Occipital lobe (tissue), 2 donors: ENCODE results near the gene STRN4. TPM values are rescaled to one million over a fixed set of nuclear protein-coding genes. Genes with fewer than 3 reads are reported as not detected.

Experiments used
- DNase-seq: peaks from one replicate; lab custom pipeline; 2025; lab: John Stamatoyannopoulos, UW
- total RNA-seq: library from RNA; depleted of rRNA; stranded (reverse); fragments of >200 nt; gene quantifications from one replicate; pipeline ENCODE4 v1.2.3, GENCODE V29; 2014

STRN4 gene
- total RNA-seq, 1 donor from 2014 or later = 85.2 TPM

- DNase-seq = no peak
Measured at GRCh38 chr19:46745030-46745429, 1.2 kb downstream of the STRN4 start.

- no peak for DNase-seq
Measured at GRCh38 chr19:46744005-46744691, 2.1 kb downstream of the STRN4 start.

GRCh38 chr19:46742926-46743480, 3.2 kb downstream of the STRN4 start:
- DNase-seq = no peak

GRCh38 chr19:46741447-46741846, 4.8 kb downstream of the STRN4 start:
- peak; percentile 30 for DNase-seq

GRCh38 chr19:46739290-46739771, 6.9 kb downstream of the STRN4 start:
- peak; percentile 71 for DNase-seq

GRCh38 chr19:46737761-46738171, 8.5 kb downstream of the STRN4 start:
- DNase-seq = no peak

- DNase-seq = no peak
Measured at GRCh38 chr19:46737298-46737654, 9.0 kb downstream of the STRN4 start.

- no peak for DNase-seq
Measured at GRCh38 chr19:46736531-46737297, 9.5 kb downstream of the STRN4 start.

- no peak for DNase-seq
Measured at GRCh38 chr19:46733690-46734292, 12.5 kb downstream of the STRN4 start.

- DNase-seq = no peak
Measured at GRCh38 chr19:46732966-46733689, 13.1 kb downstream of the STRN4 start.

- DNase-seq = no peak
Measured at GRCh38 chr19:46732172-46732938, 13.9 kb downstream of the STRN4 start.

- peak; percentile 57 for DNase-seq
Measured at GRCh38 chr19:46731584-46731983, 14.7 kb downstream of the STRN4 start.

- DNase-seq = peak; percentile 28
Measured at GRCh38 chr19:46731007-46731501, 15.2 kb downstream of the STRN4 start.

- DNase-seq = no peak
Measured at GRCh38 chr19:46730595-46730994, 15.7 kb downstream of the STRN4 start.

GRCh38 chr19:46730187-46730586, 16.1 kb downstream of the STRN4 start:
- no peak for DNase-seq

- DNase-seq = no peak
Measured at GRCh38 chr19:46729696-46730095, 16.6 kb downstream of the STRN4 start.

GRCh38 chr19:46728693-46729339, 17.4 kb downstream of the STRN4 start:
- DNase-seq = no peak

- DNase-seq = no peak
Measured at GRCh38 chr19:46728208-46728607, 18.0 kb downstream of the STRN4 start.

GRCh38 chr19:46727757-46728156, 18.5 kb downstream of the STRN4 start:
- no peak for DNase-seq

- DNase-seq = no peak
Measured at GRCh38 chr19:46726971-46727501, 19.2 kb downstream of the STRN4 start.
